HG03520 (cell line): Measurements from ENCODE around the gene DISC1.
"Not testable (repeated sequence)": the region's sequence is repeated elsewhere in the genome, so short reads cannot be mapped to it uniquely, and the experiment has no call there.

Experiments used
- ATAC-seq: cut with Tn5 transposase; IDR thresholded peaks from one replicate; pipeline ENCODE4 v1.9.1; 2021; ENCODE audit warnings: mild to moderate bottlenecking, moderate library complexity; ENCODE audit not compliant: unreplicated experiment

DISC1 gene

GRCh38 chr1:231634323-231635013 lies 7.9 kb downstream of the DISC1 start:
- ATAC-seq = no peak

GRCh38 chr1:231636157-231636556 lies 9.6 kb downstream of the DISC1 start:
- no peak for ATAC-seq

- ATAC-seq = not testable (repeated sequence)
These were observed 10.3 kb downstream of the DISC1 start for GRCh38 chr1:231636922-231637321.

- ATAC-seq = no peak
These were observed 12.1 kb downstream of the DISC1 start for GRCh38 chr1:231638647-231639046.

GRCh38 chr1:231639819-231640218 lies 13.2 kb downstream of the DISC1 start:
- ATAC-seq = no peak

- not testable (repeated sequence) for ATAC-seq
These were observed 14.9 kb downstream of the DISC1 start for GRCh38 chr1:231641444-231641843.

GRCh38 chr1:231642061-231642460 lies 15.5 kb downstream of the DISC1 start:
- not testable (repeated sequence) for ATAC-seq

GRCh38 chr1:231642618-231643017 lies 16.0 kb downstream of the DISC1 start:
- no peak for ATAC-seq

- ATAC-seq = no peak
These were observed 16.7 kb downstream of the DISC1 start for GRCh38 chr1:231643071-231643934.

- ATAC-seq = no peak
These were observed 17.3 kb downstream of the DISC1 start for GRCh38 chr1:231643935-231644237.

- ATAC-seq = not testable (repeated sequence)
These were observed 19.0 kb downstream of the DISC1 start for GRCh38 chr1:231645634-231646033.

GRCh38 chr1:231646165-231646564 lies 19.6 kb downstream of the DISC1 start:
- not testable (repeated sequence) for ATAC-seq

- ATAC-seq = not testable (repeated sequence)
These were observed 25.2 kb downstream of the DISC1 start for GRCh38 chr1:231651621-231652260.

- ATAC-seq = no peak
These were observed 27.0 kb downstream of the DISC1 start for GRCh38 chr1:231653632-231654031.

- ATAC-seq = no peak
These were observed 30.2 kb downstream of the DISC1 start for GRCh38 chr1:231656741-231657140.

- ATAC-seq = not testable (repeated sequence)
These were observed 31.6 kb downstream of the DISC1 start for GRCh38 chr1:231658223-231658622.

- no peak for ATAC-seq
These were observed 33.6 kb downstream of the DISC1 start for GRCh38 chr1:231660198-231660597.

- no peak for ATAC-seq
These were observed 36.7 kb downstream of the DISC1 start for GRCh38 chr1:231663211-231663792.

- no peak for ATAC-seq
These were observed 38.5 kb downstream of the DISC1 start for GRCh38 chr1:231665101-231665500.

- no peak for ATAC-seq
These were observed 39.1 kb downstream of the DISC1 start for GRCh38 chr1:231665726-231666125.

GRCh38 chr1:231666220-231666936 lies 39.8 kb downstream of the DISC1 start:
- no peak for ATAC-seq
